Measurements from ENCODE around the gene NTRK1.

DNA sequence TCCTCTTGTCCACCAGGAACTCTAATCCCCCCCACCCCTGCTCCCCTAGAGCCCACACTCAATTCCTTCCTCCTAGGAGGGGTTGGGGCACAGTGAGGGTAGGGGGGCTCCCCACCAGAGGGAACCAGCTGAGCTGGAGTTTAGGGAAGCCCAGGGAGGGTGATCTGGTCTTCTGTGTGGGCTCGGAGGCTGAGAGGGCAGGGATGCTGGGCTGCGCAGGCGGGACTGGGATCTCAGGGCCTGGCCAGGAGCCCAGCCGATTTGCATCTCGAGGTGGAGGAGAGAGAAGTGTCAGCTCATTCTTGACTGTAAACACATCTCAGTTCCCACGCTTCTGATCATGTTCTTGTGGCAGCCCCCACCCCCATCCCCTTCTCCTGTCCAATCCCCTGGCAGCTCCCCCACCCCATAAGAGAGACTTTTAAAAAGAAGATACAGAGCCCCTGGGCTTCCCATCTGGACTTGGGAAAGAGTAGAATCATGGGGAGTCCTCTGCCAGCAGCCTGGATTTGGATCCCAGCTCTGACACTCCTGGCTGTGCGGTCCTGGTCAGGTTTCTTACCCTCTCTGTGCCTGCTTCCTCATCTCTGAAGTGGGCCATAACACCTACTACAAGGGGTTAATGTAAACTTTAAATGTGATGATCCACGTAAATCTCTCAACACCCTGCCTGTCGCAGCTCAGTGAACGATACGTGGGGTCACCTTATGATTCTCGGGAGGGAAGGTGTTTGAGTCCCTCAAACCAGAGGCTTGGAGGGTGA lies 39.5 kb downstream of the NTRK1 start:
- TF ChIP-seq CTCF (IDR thresholded peaks at IDR 0.05) (no peak), NRF1 (IDR thresholded peaks at IDR 0.05; ENCODE audit: low read depth, low read length) (no peak), MXI1 (IDR thresholded peaks at IDR 0.05; ENCODE audit: low read depth, low read length) (no peak), EZH2phosphoT487 (IDR thresholded peaks at IDR 0.05; ENCODE audit: borderline replicate concordance, low read depth) (no peak), MAX (IDR thresholded peaks at IDR 0.05; ENCODE audit: low read depth) (no peak), EP300 (IDR thresholded peaks at IDR 0.05; ENCODE audit: borderline replicate concordance in 1 of 2, low read depth in 1 of 2, low read length in 1 of 2) (no peak), REST (IDR thresholded peaks at IDR 0.05; ENCODE audit: low read depth, low read length) (no peak), FOXJ3 (CRISPR knock-in tag; IDR thresholded peaks at IDR 0.05) (no peak), TAF1 (IDR thresholded peaks at IDR 0.05; ENCODE audit: borderline replicate concordance, low read depth, low read length) (no peak), GATA2 (CRISPR knock-in tag; IDR thresholded peaks at IDR 0.05) (no peak)
- TF ChIP-seq, protein P1, sequence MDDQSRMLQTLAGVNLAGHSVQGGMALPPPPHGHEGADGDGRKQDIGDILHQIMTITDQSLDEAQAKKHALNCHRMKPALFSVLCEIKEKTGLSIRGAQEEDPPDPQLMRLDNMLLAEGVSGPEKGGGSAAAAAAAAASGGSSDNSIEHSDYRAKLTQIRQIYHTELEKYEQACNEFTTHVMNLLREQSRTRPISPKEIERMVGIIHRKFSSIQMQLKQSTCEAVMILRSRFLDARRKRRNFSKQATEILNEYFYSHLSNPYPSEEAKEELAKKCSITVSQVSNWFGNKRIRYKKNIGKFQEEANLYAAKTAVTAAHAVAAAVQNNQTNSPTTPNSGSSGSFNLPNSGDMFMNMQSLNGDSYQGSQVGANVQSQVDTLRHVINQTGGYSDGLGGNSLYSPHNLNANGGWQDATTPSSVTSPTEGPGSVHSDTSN (IDR thresholded peaks at IDR 0.05) = no peak
